Activated CD4-positive, alpha-beta memory T cell treated with anti-CD3 and anti-CD28 coated beads for 36 hours (primary cell): Measurements from ENCODE around the gene INPP4A. TPM values are rescaled to one million over a fixed set of nuclear protein-coding genes. Genes with fewer than 3 reads are reported as not detected.

ENCODE experiments used
- CTCF ChIA-PET: fragments of 350-600 bp; sonication (Branson Sonifier 250); formaldehyde crosslinking; loops from one replicate; lab custom pipeline; 2021; ENCODE audit warnings: antibody characterized with exemption, inconsistent platforms; lab: Charles Lee
- POLR2A ChIA-PET: fragments of 350-600 bp; sonication (Branson Sonifier 250); formaldehyde crosslinking; loops from one replicate; lab custom pipeline; 2021; ENCODE audit warnings: antibody characterized with exemption; lab: Charles Lee
- DNase-seq: peaks from one replicate; pipeline ENCODE4 v3.0.0-alpha.2; 2020
- H3K27ac Mint-ChIP-seq: one replicate; pipeline ENCODE4 v1.8.0; 2021; ENCODE audit warnings: mixed read lengths
- H3K27me3 Mint-ChIP-seq: one replicate; pipeline ENCODE4 v1.8.0; 2021; ENCODE audit warnings: mixed read lengths
- H3K36me3 Mint-ChIP-seq: one replicate; pipeline ENCODE4 v1.8.0; 2021; ENCODE audit warnings: mixed read lengths
- H3K4me1 Mint-ChIP-seq: one replicate; pipeline ENCODE4 v1.8.0; 2021; ENCODE audit warnings: low read depth, mixed read lengths
- H3K4me3 Mint-ChIP-seq: one replicate; pipeline ENCODE4 v1.8.0; 2021; ENCODE audit warnings: mild to moderate bottlenecking, mixed read lengths
- H3K9me3 Mint-ChIP-seq: one replicate; pipeline ENCODE4 v1.8.0; 2021; ENCODE audit warnings: mixed read lengths
- intact Hi-C: fragments of 100-400 bp; cut with micrococcal nuclease; formaldehyde crosslinking; loops from one replicate; pipeline ENCODE4 v1.15.1; 2023
- total RNA-seq, 2 experiments: library from RNA; stranded (reverse); gene quantifications; one replicate each; pipeline ENCODE4 v1.2.3, GENCODE V29; 2021

INPP4A gene
- total RNA-seq, 2 experiments from 2014 or later = 40.7 to 42.0 TPM

GRCh38 chr2:98561902-98562695 lies 117.4 kb downstream of the INPP4A start:
- Mint-ChIP-seq H3K4me1 (no peaks in the 10 kb centered on the region), H3K4me3 (no peak overlapping the region), H3K36me3 (peaks cover 28% of the 10 kb centered on the region), H3K27me3 (no peaks in the 10 kb centered on the region), H3K27ac (no peak overlapping the region), H3K9me3 (no peaks in the 10 kb centered on the region)
- intact Hi-C loops = no loop called here
- DNase-seq = no peak
- POLR2A ChIA-PET = no interaction called here
- CTCF ChIA-PET = interaction anchor here (1.0 to 1.1 kb wide), 2 partner anchors 165 to 276 kb away, joined by 3 read pairs; no protein-coding TSS in a partner anchor

DNA sequence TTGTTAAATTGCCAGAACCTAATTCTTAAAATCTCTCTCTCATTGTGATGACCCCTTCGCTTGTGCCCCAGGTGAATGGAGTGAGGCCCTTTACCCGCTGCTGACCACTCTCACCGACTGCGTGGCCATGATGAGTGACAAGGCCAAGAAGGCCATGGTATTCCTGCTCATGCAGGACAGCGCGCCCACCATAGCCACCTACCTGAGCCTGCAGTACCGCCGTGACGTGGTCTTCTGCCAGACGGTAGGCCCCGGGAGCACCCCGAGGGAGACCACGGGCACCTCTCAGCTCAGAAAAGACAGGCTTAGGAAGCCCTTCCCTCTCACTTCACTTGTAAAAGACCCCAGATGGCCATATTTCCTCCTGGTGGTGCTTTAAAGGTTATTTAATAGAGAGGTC lies 118.7 kb downstream of the INPP4A start:
- no peak overlapping the region for H3K27ac Mint-ChIP-seq

DNA sequence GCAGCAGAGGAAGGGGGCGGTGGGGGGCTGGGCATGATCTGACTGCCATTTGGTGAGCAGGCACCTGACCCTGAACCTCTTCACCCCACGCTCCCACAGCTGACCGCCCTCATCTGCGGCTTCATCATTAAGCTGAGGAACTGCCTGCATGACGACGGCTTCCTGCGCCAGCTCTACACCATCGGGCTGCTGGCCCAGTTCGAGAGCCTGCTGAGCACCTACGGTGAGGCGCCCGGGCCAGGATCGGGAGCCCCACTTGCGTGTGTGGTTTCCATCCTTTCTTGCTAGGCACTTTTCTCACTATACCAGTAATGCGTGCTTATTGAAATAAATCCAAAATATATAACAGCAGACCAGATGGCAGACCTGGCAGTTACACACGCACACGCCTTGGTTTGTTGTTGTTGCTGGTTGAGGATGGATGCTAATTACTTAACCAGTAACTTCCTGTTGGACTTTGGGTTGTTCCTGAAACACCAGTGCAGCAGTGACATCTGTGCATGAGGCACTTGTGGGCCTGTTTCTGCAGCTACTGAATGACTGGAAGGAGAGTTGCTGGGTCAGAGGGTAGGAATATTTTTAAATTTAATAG lies 120.0 kb downstream of the INPP4A start:
- ChIA-PET CTCF (interaction anchor here (1.0 kb wide), 1 partner anchor 118 kb away, joined by 3 read pairs; no protein-coding TSS in a partner anchor), POLR2A (no interaction called here)
- Mint-ChIP-seq H3K36me3 (peaks cover 24% of the 10 kb centered on the region), H3K27ac (no peak overlapping the region), H3K4me3 (no peak overlapping the region), H3K4me1 (no peaks in the 10 kb centered on the region), H3K9me3 (no peaks in the 10 kb centered on the region), H3K27me3 (no peaks in the 10 kb centered on the region)
- intact Hi-C loops = no loop called here
- DNase-seq = no peak

More for the DNA sequence above, 118.7 kb downstream of the INPP4A start:
- CTCF ChIA-PET = no interaction called here
- H3K4me1 Mint-ChIP-seq = no peaks in the 10 kb centered on the region
- H3K4me3 Mint-ChIP-seq = no peak overlapping the region
- no peaks in the 10 kb centered on the region for H3K27me3 Mint-ChIP-seq
- no peaks in the 10 kb centered on the region for H3K9me3 Mint-ChIP-seq
- intact Hi-C loops = no loop called here
- POLR2A ChIA-PET = no interaction called here
- peaks cover 28% of the 10 kb centered on the region for H3K36me3 Mint-ChIP-seq
- DNase-seq = no peak

- H3K36me3 Mint-ChIP-seq = peaks cover 26% of the 10 kb centered on the region
- H3K27me3 Mint-ChIP-seq = no peaks in the 10 kb centered on the region
- H3K4me3 Mint-ChIP-seq = no peak overlapping the region
- intact Hi-C loops = no loop called here
- ChIA-PET POLR2A (no interaction called here), CTCF (interaction anchor here (1.0 kb wide), 1 partner anchor 118 kb away, joined by 3 read pairs; no protein-coding TSS in a partner anchor)
- DNase-seq = no peak
- H3K4me1 Mint-ChIP-seq = no peaks in the 10 kb centered on the region
- no peaks in the 10 kb centered on the region for H3K9me3 Mint-ChIP-seq
- H3K27ac Mint-ChIP-seq = no peak overlapping the region
Measured at GRCh38 chr2:98565286-98565860, 120.7 kb downstream of the INPP4A start.

DNA sequence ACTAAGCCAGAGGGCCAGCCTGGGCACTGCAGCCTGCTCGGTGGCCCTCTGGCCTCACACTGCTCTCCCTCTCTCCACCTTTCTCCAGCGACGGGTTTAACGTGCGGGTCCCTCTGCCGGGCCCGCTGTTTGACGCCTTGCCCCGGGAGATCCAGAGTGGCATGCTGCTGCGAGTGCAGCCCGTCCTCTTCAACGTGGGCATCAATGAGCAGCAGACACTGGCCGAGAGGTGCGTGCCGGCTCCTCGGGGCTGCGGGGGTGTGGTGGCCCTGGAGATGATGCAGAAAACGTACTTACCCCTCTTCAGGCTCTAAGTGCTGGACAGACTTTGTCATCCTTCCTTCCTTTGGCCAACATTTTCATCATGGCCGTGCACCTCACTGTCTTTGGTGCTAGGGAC lies 121.3 kb downstream of the INPP4A start:
- no peaks in the 10 kb centered on the region for H3K4me1 Mint-ChIP-seq
- H3K27me3 Mint-ChIP-seq = no peaks in the 10 kb centered on the region
- H3K4me3 Mint-ChIP-seq = no peak overlapping the region
- H3K27ac Mint-ChIP-seq = no peak overlapping the region
- no peak for DNase-seq
- intact Hi-C loops = no loop called here
- ChIA-PET CTCF (no interaction called here), POLR2A (no interaction called here)
- no peaks in the 10 kb centered on the region for H3K9me3 Mint-ChIP-seq
- H3K36me3 Mint-ChIP-seq = peaks cover 26% of the 10 kb centered on the region

GRCh38 chr2:98568161-98568956 lies 123.7 kb downstream of the INPP4A start:
- Mint-ChIP-seq H3K36me3 (peaks cover 27% of the 10 kb centered on the region), H3K4me1 (no peaks in the 10 kb centered on the region), H3K9me3 (no peaks in the 10 kb centered on the region), H3K27me3 (no peaks in the 10 kb centered on the region), H3K27ac (no peak overlapping the region), H3K4me3 (no peak overlapping the region)
- CTCF ChIA-PET = interaction anchor here (0.6 to 4.4 kb wide), 29 partner anchors 10 to 494 kb away, joined by 3 to 48 read pairs (median 4); no protein-coding TSS in a partner anchor
- no peak for DNase-seq
- POLR2A ChIA-PET = no interaction called here
- intact Hi-C loops = no loop called here

DNA sequence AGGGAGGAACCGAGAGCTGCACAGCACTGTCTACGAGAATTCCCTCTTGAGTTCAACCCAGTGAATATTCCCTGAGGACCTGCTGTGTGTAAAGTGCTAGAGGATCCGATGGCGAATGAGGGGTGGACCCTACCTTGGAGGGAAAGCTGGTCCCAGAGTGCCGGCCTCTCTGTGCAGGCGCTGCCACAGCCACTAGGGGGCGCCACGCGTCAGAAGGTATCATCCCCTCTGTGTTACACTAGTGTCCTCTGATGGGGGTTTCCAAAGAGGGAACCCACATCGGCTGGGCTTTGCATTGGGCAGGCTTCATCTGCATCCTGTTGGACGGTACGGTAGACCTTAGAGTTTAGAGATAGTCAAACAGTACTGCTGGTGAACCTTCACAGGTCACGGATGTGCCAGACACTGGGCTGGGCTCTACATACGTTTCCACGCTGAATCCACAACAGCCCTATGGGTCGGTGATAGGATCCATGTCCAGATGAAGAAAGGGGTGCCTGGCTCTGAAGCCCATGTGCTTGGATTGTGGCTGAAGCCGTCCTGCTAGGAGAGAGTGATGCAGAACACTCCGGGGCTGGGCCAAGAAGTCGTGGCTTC lies 124.6 kb downstream of the INPP4A start:
- POLR2A ChIA-PET = no interaction called here
- Mint-ChIP-seq H3K9me3 (no peaks in the 10 kb centered on the region), H3K27me3 (no peaks in the 10 kb centered on the region), H3K4me3 (no peak overlapping the region), H3K36me3 (peaks cover 30% of the 10 kb centered on the region), H3K4me1 (no peaks in the 10 kb centered on the region), H3K27ac (peak overlapping the region; percentile 49)
- intact Hi-C loops = loop anchor here (1.0 kb wide), 2 partner anchors 32 to 268 kb away; no protein-coding TSS in a partner anchor
- DNase-seq = peak; percentile 80
- CTCF ChIA-PET = interaction anchor here (0.6 to 4.4 kb wide), 30 partner anchors 10 to 493 kb away, joined by 3 to 48 read pairs (median 4); no protein-coding TSS in a partner anchor

- Mint-ChIP-seq H3K4me1 (no peaks in the 10 kb centered on the region), H3K9me3 (no peaks in the 10 kb centered on the region), H3K36me3 (peaks cover 30% of the 10 kb centered on the region), H3K4me3 (no peak overlapping the region), H3K27ac (peak overlapping the region; percentile 16), H3K27me3 (no peaks in the 10 kb centered on the region)
- CTCF ChIA-PET = interaction anchor here (1.1 to 4.4 kb wide), 4 partner anchors 9 to 268 kb away, joined by 3 to 48 read pairs (median 21); no protein-coding TSS in a partner anchor
- POLR2A ChIA-PET = no interaction called here
- intact Hi-C loops = loop anchor here (1.0 kb wide), 2 partner anchors 31 to 267 kb away; no protein-coding TSS in a partner anchor
- no peak for DNase-seq
Measured at GRCh38 chr2:98569915-98570314, 125.3 kb downstream of the INPP4A start.

DNA sequence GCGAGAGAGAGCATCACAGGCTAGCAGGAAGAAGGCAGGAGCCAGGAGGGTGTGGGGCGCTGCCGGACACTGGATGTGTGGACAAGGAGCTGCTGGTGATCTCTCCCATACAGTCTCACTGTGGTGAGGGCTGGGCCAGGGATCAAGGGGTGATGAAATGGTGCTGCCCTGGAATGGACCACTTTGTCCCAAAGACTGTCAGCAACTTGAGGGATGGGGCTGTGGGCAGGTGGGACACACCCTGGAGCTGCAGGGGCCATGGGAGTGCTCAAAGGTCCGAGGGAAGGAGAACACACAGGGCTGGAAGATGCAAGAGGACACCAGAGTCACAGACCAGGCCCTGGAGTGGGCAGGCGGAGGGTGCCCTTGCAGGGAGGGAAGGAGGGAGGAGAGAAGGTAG lies 125.7 kb downstream of the INPP4A start:
- H3K27ac Mint-ChIP-seq = no peak overlapping the region
- intact Hi-C loops = no loop called here
- H3K27me3 Mint-ChIP-seq = no peaks in the 10 kb centered on the region
- peaks cover 31% of the 10 kb centered on the region for H3K36me3 Mint-ChIP-seq
- no peak for DNase-seq
- no peaks in the 10 kb centered on the region for H3K9me3 Mint-ChIP-seq
- H3K4me3 Mint-ChIP-seq = no peak overlapping the region
- ChIA-PET POLR2A (no interaction called here), CTCF (interaction anchor here (1.1 to 4.4 kb wide), 4 partner anchors 9 to 267 kb away, joined by 3 to 48 read pairs (median 21); no protein-coding TSS in a partner anchor)
- H3K4me1 Mint-ChIP-seq = no peaks in the 10 kb centered on the region

- CTCF ChIA-PET = interaction anchor here (2.6 to 4.4 kb wide), 2 partner anchors 13 to 159 kb away, joined by 10 to 48 read pairs; no protein-coding TSS in a partner anchor
- intact Hi-C loops = no loop called here
Measured at GRCh38 chr2:98571121-98571701, 126.6 kb downstream of the INPP4A start.

DNA sequence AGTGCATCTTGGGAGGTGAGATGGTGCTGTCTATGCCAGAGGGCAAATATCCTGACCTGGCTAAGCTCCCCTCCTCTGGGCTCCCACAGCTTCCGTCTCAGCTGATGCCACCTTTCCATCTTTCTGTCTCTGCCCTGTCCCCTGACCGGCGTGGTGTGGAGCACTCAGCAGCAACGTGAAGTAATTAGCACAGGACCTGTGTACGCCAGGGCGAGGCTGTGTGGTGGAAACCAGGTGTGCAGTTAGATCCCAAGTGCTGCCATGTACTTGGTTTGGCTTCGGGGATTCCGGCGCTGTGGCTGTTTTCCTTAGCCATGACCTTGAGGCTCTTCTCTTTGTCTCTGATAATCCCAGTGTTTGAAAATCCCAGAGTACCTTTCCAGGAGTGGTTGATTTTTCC lies 127.1 kb downstream of the INPP4A start:
- H3K27me3 Mint-ChIP-seq = no peaks in the 10 kb centered on the region
- H3K9me3 Mint-ChIP-seq = no peaks in the 10 kb centered on the region
- intact Hi-C loops = no loop called here
- CTCF ChIA-PET = interaction anchor here (2.6 to 4.4 kb wide), 2 partner anchors 13 to 159 kb away, joined by 10 to 48 read pairs; no protein-coding TSS in a partner anchor
- peaks cover 23% of the 10 kb centered on the region for H3K36me3 Mint-ChIP-seq
- no peak overlapping the region for H3K4me3 Mint-ChIP-seq
- H3K4me1 Mint-ChIP-seq = no peaks in the 10 kb centered on the region
- POLR2A ChIA-PET = no interaction called here
- no peak for DNase-seq
- no peak overlapping the region for H3K27ac Mint-ChIP-seq

More at GRCh38 chr2:98571121-98571701, 126.6 kb downstream of the INPP4A start:
- Mint-ChIP-seq H3K36me3 (peaks cover 25% of the 10 kb centered on the region), H3K9me3 (no peaks in the 10 kb centered on the region), H3K27ac (no peak overlapping the region), H3K4me3 (no peak overlapping the region), H3K4me1 (no peaks in the 10 kb centered on the region), H3K27me3 (no peaks in the 10 kb centered on the region)
- POLR2A ChIA-PET = no interaction called here
- no peak for DNase-seq
